Astrocyte of the hippocampus (primary cell): ENCODE results near the gene SH3PXD2A.

Experiments used
- DNase-seq: peaks from one replicate; pipeline ENCODE4 v3.0.0; 2011; ENCODE audit warnings: low read depth, low spot score

Gene SH3PXD2A

GRCh38 chr10:103724771-103725170, 130.6 kb downstream of the SH3PXD2A start:
- DNase-seq = no peak

GRCh38 chr10:103724074-103724473, 131.3 kb downstream of the SH3PXD2A start:
- no peak for DNase-seq

DNA sequence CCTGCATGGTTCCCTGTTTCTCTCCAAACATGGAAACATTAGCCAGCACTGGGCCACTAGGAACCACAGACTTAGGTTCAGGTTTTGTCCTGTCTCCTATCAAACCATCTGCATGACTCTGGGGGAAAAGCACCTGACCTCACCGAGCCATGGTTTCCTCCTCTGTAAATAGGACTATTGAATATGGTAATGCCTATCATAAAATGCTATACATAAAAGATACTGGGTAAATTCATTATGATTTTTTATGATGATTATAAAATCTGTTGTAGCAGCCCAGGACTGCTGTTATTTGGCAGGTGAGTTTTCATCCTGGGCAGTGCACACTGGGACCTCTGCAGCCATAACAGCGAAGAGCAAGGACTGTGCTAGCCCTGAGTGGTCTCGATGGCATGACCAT, 131.8 kb downstream of the SH3PXD2A start:
- DNase-seq = no peak

DNA sequence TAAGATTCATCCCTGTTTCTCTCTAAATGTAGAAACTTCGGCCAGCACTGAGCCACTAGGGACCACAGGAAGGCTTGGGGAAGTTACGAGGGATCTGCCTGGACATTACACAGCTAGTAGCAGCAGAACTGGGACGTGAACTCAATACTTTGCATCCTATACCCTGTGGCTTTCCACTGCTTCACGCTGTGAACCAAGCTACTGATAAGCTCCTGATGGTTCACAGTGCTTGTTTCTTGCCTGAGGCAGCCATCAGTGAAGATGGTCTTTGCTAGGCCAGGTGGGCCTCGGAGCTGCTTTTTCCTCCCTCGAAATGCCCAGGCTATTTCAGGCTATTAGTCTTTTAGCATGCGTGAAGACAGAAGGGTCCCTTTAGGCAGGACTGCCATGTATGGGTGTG, 132.7 kb downstream of the SH3PXD2A start:
- DNase-seq = no peak

DNA sequence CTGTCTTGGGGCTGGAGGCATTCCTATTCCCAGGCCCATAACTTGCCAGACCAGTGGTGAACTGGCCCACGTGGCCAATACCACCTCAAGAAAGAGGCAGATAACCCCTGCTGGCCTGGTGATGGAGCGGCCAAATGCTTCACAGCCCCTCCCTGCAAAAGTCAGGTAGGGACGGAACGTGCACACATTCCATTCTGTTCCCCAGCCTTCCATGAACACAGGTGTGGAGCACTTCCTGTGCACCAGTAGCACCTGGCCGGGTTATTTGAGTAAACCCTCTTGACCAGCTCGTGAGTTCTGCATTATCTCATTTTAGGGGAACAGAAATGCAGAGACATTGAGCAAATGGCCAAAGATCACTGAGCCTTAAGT, 134.4 kb downstream of the SH3PXD2A start:
- DNase-seq = no peak

DNA sequence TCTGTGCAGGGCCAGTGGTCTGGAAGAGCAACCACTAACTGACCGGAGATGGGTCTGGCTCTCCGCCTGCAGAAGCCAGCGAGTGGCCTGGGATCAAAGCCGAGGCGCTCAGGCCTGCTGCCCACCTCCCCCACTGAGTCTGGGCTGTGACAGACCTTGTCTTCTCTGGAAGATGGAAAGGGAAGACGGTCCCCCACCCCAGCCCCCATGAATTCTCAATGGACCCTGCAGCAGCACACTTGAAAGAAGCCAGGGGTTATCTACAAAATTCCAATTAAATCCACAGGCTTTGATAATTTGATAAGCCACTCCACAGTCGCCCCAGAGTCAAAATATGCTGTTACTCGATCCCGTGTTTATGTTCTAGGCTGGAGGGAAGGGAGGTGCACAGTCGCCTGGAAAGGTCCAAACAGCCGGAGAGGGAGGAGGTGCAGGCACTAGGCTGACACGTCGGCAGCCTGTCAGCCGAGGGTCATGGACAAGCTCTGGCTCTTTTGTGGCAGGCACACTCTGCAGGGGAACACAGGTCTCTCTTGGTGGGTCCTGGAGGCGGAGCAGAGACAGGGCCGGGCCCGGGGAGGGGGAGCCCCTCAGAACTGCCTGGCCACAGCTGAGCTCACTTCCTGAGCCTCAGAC, 134.9 kb downstream of the SH3PXD2A start:
- DNase-seq = peak; percentile 28

DNA sequence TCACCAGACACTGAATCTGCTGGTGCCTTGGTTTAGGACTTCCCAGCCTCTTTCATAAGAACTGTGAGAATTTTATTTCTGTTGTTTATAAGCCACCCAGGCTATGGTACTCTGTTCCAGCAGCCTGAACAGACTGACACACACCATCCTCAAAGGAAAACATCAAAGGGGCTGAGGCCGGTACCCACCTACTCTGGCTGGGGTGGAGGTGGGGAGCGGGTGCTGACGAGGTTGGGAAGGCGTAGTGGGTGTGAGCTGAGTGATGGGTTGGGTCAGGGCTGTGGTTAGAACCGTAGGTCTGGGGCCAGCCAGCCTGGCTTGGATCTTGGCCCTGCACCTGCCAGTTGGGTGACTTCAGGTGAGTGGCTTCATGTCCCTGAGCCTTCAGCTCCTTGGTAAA, 136.3 kb downstream of the SH3PXD2A start:
- no peak for DNase-seq

DNA sequence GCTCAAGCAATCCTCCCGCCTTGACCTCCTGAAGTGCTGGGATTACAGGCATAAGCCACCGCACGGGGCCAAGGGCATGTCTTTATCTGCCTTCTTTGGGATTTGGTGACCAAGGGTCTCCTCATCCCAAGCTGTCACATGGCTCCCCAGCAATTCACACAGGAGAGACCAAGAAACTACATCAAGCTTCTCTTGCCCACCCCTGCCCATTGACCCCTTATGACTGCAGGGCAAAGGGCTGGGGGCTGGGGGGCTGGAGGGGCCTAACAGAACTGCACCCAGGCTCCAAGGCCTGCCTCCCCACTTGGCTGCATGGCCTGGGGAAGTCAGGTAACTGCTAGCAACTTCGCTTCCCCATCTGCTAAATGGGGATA, 137.1 kb downstream of the SH3PXD2A start:
- DNase-seq = no peak

DNA sequence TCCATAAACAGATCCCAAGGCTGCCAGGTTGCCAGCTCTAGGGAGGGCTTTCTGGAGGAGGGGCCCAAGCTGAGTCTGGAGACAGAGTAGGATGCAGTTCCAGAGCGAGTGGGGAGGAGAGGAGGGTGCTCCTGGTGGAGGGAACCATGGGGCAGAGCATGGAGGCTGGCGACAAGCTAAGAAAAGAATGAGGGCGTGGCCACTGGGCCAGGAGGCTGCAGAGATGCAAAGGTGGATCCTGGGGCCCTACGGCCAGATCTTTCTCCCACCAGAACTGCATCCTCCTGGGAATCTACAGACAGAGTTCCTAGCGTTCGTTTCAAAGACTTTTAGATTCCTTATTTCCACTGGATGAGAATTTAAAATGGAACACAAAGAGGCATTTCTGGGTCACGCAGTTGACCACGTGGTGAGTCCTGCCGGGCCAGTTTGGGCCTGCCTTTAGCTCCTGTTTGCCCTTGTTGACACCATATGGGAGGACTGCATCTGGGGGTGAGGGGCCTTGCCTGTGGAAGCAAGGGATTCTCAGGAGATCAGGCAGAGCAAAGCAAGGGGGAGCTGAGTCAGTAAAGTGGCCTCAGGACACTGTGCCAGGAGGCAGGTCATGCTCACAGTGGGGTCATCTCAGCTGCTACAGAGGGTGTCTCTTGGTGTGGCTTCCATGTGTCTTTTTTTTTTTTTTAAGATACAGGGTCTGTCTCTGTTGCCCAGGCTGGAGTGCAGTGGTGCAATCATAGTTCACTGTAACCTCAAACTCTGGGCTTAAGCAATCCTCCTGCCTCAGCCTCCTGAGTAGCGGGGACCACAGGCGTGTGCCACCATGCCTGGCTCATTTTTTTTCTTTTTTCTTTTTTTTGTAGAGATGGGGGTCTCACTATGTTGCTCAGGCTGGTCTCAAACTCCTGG, 137.8 kb downstream of the SH3PXD2A start:
- no peak for DNase-seq

DNA sequence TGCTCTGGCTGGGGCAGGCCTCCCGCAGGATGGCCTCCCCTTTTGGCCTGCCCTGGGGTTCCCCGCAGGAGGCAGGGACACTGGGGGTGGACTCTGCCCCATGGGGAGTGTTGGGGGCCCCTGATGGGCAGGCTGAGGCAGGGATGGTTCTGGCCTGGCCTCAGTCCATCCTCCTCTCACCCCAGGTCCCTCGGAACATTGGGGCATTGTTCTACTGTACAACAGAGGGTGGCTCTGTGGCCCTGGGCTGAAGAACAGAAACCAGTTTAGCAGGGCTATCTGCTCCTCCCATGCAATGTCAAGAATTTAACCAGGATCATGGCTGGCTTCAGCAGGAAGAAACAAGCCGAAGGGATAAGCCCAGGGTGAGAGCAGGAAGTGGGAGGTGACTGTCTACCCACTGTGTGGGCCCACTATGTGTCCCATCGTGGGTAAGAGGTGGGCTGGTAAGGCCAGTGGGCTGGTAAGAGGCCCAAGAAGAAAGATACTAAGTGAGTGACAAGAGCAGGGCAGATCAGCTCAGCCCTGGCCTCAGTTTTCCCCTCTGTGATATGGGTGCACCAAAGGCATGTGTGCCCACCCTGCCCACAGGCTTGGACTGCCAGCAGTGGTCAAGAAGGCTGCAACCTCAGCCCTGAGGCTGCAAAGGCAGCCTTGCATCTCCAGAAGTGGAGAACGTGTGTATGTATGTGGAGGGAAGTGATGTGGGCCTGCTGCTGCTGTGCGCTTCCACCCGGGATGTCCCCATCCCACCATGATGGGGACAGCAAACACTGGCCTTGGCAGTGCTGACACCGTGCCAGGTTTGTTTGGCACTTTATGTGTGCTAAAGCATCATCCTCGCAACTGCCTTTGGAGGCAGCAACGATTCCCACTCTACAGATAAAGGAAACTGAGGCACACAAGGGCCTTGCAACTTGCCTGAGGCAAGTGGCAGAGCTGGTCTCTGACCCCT, 138.9 kb downstream of the SH3PXD2A start:
- no peak for DNase-seq

GRCh38 chr10:103715430-103715829, 139.9 kb downstream of the SH3PXD2A start:
- peak; percentile 85 for DNase-seq

GRCh38 chr10:103714232-103714891, 141.0 kb downstream of the SH3PXD2A start:
- no peak for DNase-seq

DNA sequence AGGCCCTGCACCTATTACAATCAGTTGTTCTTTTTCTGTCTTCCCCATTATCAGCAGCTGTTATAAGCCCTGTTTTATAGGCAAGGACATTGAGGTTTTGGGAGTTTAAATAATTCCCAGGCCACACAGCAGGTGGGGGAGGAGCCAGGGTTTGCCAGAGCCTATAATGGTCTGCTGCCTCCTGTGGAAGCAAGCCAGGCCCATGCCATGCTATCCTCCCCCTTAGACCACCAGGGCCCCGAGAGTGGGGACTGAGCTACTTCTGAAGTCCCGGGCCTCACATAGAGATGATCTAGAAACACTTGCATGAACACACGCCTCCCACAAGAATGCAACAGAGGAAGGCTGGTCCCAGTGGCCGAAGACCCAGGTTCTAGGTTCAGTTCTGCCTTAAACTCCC, 141.7 kb downstream of the SH3PXD2A start:
- no peak for DNase-seq

GRCh38 chr10:103712898-103713498, 142.4 kb downstream of the SH3PXD2A start:
- peak; percentile 86 for DNase-seq

GRCh38 chr10:103712146-103712545, 143.2 kb downstream of the SH3PXD2A start:
- no peak for DNase-seq

DNA sequence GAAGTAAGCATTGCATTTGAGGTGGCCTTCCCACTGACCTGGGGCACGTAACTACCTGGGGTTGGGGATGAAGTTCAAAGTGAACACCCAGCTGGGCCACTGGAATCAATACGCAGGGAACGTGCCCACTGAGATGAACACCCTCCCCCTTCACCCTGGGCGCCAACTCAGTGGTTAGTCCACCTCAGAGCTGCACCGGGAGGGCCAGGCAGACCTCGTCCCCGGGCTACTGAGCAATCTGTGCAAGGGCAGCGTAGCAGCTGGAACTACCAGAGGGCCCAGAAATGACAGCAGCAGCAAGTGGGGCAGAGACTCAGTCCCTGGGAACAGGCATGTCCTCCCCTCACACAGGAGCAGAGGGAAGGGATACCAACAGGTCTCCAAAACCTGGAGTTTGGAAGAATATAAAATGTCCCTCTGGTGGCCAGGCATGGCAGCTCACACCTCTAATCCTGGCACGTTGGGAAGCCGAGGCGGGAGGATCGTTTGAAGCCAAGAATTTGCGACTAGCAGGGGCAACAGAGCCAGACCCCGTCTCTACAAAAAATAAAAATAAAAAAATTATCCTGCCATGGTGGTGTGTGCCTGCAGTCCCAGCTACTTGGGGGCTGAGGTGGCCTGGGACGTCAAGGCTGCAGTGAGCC, 143.9 kb downstream of the SH3PXD2A start:
- no peak for DNase-seq

GRCh38 chr10:103710490-103710889, 144.9 kb downstream of the SH3PXD2A start:
- no peak for DNase-seq

- peak; percentile 77 for DNase-seq
These were observed 145.9 kb downstream of the SH3PXD2A start for GRCh38 chr10:103709341-103709920.

GRCh38 chr10:103708627-103709288, 146.6 kb downstream of the SH3PXD2A start:
- no peak for DNase-seq
